ENCODE results near the gene FZD1.

Gene FZD1

DNA sequence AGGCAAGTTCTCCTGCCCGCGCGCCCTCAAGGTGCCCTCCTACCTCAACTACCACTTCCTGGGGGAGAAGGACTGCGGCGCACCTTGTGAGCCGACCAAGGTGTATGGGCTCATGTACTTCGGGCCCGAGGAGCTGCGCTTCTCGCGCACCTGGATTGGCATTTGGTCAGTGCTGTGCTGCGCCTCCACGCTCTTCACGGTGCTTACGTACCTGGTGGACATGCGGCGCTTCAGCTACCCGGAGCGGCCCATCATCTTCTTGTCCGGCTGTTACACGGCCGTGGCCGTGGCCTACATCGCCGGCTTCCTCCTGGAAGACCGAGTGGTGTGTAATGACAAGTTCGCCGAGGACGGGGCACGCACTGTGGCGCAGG lies 1.4 kb downstream of the FZD1 start:
- no peak for DNase-seq

DNA sequence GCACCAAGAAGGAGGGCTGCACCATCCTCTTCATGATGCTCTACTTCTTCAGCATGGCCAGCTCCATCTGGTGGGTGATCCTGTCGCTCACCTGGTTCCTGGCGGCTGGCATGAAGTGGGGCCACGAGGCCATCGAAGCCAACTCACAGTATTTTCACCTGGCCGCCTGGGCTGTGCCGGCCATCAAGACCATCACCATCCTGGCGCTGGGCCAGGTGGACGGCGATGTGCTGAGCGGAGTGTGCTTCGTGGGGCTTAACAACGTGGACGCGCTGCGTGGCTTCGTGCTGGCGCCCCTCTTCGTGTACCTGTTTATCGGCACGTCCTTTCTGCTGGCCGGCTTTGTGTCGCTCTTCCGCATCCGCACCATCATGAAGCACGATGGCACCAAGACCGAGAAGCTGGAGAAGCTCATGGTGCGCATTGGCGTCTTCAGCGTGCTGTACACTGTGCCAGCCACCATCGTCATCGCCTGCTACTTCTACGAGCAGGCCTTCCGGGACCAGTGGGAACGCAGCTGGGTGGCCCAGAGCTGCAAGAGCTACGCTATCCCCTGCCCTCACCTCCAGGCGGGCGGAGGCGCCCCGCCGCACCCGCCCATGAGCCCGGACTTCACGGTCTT lies 1.9 kb downstream of the FZD1 start:
- no peak for DNase-seq

DNA sequence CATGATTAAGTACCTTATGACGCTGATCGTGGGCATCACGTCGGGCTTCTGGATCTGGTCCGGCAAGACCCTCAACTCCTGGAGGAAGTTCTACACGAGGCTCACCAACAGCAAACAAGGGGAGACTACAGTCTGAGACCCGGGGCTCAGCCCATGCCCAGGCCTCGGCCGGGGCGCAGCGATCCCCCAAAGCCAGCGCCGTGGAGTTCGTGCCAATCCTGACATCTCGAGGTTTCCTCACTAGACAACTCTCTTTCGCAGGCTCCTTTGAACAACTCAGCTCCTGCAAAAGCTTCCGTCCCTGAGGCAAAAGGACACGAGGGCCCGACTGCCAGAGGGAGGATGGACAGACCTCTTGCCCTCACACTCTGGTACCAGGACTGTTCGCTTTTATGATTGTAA lies 2.5 kb downstream of the FZD1 start:
- DNase-seq = no peak

DNA sequence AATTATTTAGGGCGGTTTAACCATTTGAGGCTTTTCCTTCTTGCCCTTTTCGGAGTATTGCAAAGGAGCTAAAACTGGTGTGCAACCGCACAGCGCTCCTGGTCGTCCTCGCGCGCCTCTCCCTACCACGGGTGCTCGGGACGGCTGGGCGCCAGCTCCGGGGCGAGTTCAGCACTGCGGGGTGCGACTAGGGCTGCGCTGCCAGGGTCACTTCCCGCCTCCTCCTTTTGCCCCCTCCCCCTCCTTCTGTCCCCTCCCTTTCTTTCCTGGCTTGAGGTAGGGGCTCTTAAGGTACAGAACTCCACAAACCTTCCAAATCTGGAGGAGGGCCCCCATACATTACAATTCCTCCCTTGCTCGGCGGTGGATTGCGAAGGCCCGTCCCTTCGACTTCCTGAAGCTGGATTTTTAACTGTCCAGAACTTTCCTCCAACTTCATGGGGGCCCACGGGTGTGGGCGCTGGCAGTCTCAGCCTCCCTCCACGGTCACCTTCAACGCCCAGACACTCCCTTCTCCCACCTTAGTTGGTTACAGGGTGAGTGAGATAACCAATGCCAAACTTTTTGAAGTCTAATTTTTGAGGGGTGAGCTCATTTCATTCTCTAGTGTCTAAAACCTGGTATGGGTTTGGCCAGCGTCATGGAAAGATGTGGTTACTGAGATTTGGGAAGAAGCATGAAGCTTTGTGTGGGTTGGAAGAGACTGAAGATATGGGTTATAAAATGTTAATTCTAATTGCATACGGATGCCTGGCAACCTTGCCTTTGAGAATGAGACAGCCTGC lies 3.1 kb downstream of the FZD1 start:
- DNase-seq = no peak

DNA sequence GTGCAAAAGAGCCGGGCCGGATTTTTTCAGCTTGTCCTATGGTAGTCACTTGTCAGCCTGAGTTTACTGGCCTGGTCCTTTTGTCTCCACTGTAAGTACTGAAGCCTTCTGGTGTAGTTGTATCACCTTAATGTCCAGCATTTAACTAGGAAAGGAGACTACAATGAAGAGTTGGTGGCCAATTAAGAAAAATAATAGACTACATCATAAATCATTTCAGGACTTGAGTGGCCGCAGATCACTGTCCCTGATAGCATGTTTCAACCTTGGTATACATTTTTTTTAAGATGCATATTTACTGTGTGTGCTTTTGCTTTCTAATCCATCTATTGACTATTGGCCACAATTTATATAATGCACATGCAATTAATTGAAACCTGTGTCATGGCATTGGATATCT lies 6.1 kb downstream of the FZD1 start:
- no peak for DNase-seq

DNA sequence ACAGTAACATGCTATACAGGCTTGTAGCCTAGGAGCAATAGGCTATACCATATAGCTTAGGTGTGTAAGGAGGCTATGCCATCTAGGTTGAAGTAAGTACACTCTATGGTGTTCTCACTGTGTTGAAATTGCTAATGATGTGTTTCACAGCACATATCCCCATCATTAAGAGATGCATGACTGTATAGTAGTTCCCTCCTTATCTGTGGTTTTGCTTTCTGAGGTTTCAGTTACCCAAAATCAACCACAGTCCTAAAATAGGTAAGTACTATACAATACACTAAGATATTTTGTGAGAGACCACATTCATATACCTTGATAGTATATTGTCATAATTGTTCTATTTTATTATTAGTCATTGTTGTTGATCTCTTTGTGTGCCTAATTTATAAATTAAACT lies 12.7 kb downstream of the FZD1 start:
- DNase-seq = no peak

DNA sequence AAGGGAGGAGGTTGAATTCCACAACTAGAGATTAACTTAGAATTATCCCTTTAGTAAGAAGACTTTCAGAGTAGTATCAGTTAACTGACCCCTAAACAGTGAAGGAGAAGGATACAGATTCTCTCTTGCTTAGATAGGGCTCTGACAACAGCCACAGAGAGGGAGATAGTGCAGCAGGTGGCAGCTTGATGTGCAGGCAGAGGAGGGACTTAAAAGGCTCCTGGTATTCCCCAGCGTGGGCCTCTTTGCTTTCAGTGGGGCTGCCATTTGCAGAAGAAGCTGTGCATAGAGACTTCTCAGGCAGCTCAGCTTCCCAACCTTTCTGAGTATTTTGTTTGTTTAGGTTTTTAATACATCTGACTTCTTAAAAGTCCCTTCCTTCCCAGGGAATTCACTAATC lies 16.0 kb downstream of the FZD1 start:
- no peak for DNase-seq

DNA sequence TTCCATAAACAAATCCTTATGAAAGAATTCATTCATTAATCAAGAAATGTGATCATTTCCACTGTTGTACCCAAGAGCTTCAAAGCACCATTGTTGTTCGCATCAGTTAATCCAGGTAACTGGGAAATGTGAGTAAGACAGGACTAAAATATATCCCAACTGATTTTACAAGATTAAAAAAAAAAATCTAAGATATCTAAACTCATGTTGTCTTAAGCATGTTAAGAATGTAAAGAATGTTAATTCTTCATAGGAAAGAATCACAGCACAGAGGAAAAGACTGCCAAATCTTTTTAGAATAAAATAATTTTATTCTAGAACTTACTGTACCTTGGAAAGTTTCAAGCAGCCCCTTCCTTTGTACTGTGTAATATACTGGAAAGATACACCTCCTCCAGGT lies 16.4 kb downstream of the FZD1 start:
- DNase-seq = no peak

DNA sequence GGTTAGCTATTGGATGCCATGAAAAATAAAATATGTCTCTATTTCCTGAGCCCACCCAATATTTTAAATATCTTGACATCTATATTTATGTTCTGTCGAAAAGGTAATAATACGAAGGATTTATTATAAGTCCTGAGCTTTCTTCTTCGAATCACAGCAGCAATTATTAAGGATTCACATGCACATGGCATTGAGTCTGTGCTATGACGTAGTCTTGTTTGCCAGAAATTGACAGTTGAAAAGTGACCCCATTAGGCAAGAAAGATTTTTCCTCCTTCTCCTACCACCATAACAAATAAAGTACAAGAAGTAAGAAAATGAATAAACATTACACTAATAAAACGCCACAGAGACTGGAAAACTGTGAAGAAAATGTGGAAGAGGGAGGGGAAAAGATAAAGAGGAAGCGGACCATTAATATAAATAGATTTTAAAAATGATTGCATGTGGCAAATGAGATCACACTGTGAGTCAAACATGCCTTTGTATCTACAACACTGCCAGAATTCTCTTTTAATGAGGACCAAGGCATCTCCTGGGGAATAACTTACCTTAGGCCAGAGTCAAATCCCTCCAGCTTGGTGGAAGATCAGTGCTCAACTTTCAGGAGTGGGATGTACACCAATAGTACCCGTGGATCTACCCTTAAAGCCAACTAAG lies 21.6 kb downstream of the FZD1 start:
- no peak for DNase-seq

DNA sequence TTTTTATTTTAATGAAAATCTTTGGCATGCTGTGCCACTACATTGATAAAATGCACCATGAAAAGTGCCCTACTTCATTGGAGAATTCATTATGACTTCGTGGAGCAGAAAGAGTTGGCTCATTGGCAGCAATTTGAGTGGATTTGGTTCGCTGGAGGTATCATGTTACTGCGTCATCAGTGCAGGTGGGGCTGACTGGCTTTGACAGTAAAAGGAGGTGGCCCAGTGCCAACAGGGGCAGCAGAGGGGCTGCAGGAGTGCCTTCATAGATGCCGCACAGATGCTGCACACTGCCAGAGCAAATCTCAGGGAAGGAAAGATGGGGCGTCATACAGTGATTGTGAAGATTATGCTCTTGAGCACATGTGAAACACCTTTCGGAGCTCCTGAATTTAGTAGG lies 22.2 kb downstream of the FZD1 start:
- DNase-seq = no peak

DNA sequence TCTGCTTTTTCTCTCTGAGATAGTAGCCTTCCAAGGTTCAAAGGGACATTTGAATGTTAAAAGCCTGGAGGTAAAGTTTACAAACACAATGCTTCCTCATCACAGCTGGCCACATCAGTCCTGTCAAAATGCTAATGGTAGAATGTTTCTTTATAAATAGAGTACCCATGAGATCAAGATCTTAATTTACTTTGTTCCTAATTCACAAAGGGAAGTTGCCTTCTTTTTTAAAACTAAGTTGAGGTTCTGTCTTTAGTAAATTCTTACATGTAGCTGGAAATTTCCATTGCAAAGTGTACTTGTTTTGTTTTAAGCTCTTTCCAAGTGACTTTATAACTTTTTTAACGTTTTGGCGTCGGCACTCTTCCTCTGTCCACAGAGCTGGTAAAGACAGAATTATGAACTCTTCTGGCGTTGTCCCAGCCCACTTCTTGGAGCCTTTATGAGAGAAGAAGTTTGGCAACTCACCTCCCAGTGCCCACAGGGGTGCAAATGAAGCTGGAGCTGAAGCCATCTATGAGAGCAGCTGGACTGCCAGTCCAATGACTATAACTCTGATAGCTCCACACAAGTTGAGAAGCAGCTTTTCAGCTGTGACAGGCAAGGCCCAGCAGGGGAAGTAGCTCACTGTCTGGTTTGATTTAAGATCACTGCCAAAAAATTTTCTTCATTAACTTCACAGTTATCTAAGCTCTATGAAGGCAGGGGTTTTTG lies 23.3 kb downstream of the FZD1 start:
- DNase-seq = no peak

DNA sequence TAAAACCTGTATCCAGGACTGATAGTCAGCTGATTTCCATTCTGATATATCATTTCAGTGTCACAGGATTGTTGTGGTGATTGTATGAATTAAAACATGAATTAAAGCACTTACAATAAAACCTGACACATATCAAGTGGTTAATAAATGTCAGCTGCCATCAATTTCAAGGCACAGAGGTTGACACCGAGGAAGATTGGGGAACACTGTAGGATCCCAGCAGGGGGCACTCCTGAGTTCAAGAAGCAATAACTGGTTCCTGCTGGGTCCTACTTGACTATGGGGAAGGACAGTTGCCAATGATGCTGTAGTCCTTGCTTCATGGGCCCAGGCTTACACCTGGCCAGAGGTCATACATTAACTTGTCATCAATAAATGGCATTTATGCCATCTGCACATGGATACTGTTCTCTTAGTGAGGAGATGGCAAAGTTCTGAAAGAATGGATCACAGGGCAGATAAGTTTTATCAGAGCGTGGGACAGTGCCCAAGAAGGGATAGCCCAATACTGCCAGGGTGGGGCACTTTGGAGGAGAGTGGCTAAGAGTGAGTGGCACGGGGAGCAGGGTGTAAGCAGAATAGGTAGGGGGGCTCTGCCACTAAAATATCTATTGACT lies 24.1 kb downstream of the FZD1 start:
- DNase-seq = no peak

DNA sequence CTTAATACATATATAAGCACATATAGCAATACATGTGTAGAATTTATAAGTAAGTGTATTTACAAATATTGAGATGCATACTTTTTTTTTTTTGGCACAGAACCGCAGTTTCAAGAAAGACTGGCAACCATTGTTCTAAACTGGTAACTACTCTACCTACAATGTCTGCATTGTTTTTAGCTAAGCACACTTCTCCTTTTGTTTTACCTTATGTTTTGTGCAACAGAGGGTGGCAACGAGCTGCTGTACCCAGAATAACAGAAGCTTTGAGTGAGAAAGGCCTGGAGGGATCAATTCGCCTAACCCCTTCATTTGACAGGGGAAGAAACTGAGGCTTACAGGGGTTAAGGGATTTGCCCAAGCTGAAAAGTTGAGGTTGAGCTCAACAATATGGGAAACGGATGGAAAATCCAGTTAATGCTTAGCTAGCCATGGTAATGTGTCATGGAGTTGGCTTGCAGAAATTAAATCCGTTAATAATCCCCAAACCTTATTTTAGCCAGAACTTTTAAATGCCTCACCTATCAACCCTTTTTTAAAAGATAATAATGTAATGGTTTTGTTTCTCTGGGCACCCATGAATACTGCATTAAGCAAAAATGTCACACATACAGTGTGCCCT lies 25.5 kb downstream of the FZD1 start:
- DNase-seq = no peak

DNA sequence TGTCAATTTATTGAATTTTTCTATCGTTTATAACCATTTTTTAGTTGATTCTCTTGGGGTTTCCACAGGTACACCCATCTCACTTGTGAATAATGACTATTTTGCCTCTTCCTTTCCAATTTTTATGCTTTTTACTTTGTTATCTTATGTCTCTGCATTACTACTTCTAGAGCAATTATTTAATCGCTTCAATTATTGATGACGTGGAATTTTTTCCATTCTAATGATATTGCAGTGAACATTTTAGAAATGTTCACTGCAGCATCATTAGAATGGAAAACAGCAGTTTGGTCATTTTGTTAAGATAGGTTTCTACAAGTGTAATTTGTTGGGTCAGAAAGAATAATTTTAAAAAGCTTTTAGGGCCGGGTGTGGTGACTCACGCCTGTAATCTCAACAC lies 27.1 kb downstream of the FZD1 start:
- DNase-seq = no peak

DNA sequence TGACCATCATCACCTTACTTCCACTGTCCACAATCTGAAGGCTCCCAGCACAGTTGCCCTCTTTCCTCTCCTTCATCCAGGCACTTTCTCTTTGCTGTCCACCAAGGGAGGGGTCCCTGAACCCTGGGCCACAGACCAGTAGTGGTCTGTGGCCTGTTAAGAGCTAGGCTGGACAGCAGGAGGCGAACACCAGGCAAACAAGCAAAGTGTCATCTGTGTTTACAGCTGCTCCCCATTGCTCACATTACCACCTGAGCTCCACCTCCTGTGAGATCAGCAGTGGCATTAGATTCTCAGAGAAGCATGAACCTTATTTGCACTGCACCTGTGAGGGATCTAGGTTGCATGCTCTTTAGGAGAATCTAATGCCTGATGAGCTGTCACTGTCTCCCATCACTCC lies 27.7 kb downstream of the FZD1 start:
- DNase-seq = no peak

DNA sequence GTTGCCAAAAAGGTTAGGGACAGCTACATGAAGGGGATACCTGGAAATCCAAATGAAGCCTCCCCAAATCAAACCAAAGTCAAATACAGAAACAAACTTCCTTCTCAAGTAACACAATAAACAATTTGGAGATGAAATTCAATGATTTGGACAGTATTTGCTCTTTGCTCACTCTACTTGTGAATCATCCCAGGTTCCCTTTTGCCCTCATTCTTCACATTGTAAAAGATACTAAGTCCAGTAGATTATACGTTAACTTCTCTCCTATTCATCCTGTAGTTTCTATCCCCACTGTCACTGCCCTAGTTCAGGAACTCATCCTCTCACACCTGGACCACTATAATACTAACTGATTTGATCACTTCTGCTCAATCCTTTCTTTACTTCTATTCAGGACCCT lies 28.3 kb downstream of the FZD1 start:
- DNase-seq = no peak

DNA sequence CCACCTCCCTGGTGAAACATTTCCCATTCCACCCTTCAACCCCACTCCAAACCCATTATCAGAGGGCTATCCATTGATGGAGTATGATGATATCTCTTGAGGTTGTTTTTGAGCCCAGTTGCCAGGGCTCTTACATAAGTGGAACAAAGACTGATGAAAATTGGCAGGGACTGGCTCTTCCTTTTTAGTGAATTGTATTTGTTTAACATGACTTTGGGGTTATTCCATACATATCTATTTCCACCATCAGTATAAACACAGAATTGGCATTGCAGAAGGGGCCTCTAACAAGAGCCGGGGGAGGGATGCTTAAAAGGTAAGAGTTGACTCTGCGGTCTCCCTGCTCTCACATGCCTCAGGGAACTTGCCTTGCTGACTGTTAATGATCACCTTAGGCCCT lies 28.9 kb downstream of the FZD1 start:
- DNase-seq = no peak

DNA sequence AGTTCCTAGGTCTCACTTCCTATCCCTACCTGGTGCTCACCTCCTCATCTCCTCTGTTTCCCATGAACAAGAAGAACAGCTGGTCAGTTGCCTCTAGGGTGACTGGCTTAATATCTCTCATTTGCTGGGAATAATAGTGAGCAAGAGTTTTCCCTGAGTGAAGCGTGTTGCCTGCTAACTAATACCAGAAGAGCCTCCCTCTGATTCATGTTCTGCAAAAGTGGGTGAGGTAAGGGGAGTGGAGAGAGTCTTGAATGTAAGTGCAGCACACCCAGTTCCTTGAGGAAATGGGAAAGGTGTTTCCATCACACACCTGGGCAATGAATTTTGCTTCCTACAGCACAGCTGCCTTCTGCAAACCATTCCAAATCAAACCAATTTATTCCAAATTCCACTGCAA lies 29.6 kb downstream of the FZD1 start:
- DNase-seq = no peak

DNA sequence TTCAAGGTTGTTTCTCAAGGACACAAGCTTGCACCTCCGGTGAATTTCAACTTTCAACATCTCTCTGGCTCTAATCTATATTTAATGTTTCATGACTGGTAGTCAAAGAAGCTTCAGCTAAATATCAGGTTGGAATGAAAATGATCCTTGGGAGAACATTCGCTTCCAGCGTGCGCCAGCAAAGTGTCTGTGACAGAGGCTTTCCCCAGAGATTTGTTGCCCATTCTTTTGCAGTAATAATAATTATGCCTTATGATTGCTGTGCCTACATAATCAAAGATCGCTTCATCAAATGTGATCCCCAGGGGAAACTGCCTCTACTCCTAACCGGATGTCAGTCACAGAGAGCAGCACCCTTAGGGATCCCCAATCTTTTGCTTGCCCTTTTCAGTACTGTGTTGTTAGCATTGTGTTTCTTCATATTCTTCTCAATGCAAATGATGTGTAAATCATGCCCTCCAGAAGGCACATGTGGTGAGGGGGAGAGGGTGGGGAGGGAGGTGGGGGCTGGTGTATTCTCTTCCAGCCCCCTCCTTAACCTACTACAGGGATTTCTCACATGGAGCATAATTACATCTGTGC lies 30.5 kb downstream of the FZD1 start:
- no peak for DNase-seq

DNA sequence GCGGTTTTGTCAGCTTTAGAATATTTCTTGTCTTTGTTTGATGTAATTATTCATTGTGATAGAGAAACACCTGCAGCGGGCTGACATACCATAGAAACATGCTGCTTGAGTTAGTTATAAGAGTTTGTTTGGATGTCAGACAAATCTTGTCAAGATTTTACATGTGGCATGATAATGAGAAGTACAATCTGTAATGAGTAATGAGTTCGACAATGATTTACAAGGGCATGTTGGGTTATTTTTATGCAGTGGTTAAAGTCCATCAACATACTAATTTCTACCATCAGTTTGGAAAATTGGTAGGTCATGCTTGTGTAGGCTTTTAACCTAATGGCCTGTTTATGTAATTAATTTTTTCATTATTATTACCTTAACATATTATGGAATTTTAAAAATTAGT lies 31.3 kb downstream of the FZD1 start:
- DNase-seq = no peak

DNA sequence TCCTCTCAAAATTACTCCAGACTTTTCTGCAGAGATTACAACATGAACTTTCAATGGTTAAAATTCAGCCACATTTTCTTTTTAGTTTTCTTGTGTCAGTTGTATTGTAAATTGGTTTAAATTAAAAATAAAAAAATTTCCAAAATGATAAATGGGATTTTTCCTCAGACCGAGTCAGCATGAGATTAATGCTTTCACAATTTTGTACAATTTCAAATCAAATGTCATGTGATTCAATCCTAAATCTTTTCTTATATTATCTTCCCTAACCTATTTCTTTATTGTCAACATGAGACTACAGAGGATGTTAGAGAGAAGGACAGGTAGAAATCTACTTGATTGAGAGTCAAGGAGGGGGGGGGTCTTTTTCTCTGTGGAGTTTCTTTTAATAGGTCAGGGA lies 33.7 kb downstream of the FZD1 start:
- no peak for DNase-seq

DNA sequence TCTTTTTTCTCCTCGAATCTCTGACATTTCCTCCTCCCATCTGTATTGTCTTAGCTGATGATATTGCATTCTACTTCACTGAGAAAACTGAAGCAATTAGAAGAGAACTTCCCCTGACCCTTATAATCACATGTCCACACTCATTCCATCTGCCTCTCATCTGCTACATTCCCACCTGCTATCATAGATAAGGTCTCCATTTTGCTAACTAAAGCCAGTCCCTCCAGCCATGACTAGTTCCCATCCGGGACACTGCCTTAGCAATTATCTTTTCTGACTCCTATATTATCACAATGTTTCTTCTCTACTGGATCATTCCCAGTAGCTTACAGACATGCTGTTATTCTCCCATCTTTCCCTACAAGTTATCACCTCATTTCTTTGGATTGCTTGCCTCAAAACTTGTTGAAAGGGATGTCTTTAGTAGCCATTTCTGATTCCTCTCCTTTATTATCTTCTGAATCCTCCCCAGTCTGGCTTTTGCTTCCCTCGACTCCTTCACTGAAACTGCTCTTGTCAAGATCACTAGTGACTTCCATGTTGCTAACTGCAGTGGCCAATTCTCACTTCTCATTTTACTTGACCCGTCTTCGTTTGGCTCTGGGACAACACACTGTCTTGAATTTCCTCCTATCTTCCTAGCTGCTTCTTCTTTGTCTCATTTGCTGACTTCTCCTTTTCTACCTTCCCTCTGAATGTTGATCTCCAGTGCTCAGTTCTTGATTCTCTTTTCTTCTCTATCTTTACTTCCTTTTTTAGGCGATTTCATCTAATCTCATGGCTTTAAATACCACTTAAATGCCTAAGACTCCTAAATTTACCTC lies 35.9 kb downstream of the FZD1 start:
- peak; percentile 2 for DNase-seq

All from CD4-positive, alpha-beta T cell treated with Interleukin-12 subunit alpha and Interleukin-12 subunit beta, for 1 hour (primary cell).